PC-9 (cell line): Measurements from ENCODE around the gene PROB1. TPM values are rescaled to one million over a fixed set of nuclear protein-coding genes. Genes with fewer than 3 reads are reported as not detected.

Experiments used
- BruUV-seq: library from RNA; stranded (reverse); fragments of 400-500 nt; replicated peaks from 2 replicates; lab custom pipeline; 2021; lab: Mats Ljungman, UMichigan
- CTCF ChIA-PET: fragments of 300-600 bp; sonication (Branson Sonifier 250); formaldehyde crosslinking; loops from one replicate; lab custom pipeline; 2022; ENCODE audit warnings: antibody characterized with exemption; lab: Charles Lee
- POLR2A ChIA-PET: fragments of 300-600 bp; sonication (Branson Sonifier 250); formaldehyde crosslinking; loops from one replicate; lab custom pipeline; 2022; ENCODE audit warnings: antibody characterized with exemption; ENCODE audit not compliant: unreplicated experiment; lab: Charles Lee
- DNase-seq, 2 experiments: peaks; one replicate each; pipeline versions ENCODE4 v3.0.0 to v3.0.0-alpha.2; 2015 to 2022; ENCODE audit warnings: mixed read lengths in 1 of 2
- H2AFZ ChIP-seq: fragments of 200-600 bp; sonication (generic); 2 replicates; pipeline ENCODE4 v1.8.1; 2017; ENCODE audit warnings: antibody characterized with exemption
- H3F3A ChIP-seq: fragments of 200-600 bp; sonication (generic); 2 replicates; pipeline ENCODE4 v1.8.1; 2017; ENCODE audit warnings: antibody characterized with exemption, mild to moderate bottlenecking, low read depth; ENCODE audit not compliant: insufficient read depth
- H3K27ac ChIP-seq: fragments of 200-600 bp; sonication (generic); 2 replicates; pipeline ENCODE4 v1.6.1; 2016; ENCODE audit warnings: mixed run types
- H3K27me3 ChIP-seq: fragments of 200-600 bp; sonication (generic); 2 replicates; pipeline ENCODE4 v1.6.1; 2016; ENCODE audit warnings: low read depth, mixed run types; ENCODE audit not compliant: insufficient read depth
- H3K36me3 ChIP-seq: fragments of 200-600 bp; sonication (generic); 2 replicates; pipeline ENCODE4 v1.6.1; 2016; ENCODE audit warnings: low read depth, mixed run types
- H3K4me1 ChIP-seq: fragments of 200-600 bp; sonication (generic); replicated peaks from 2 replicates; pipeline ENCODE4 v1.6.1; 2016; ENCODE audit warnings: mixed run types; ENCODE audit not compliant: insufficient read depth
- H3K4me2 ChIP-seq: fragments of 200-600 bp; sonication (generic); 2 replicates; pipeline ENCODE4 v1.6.1; 2017; ENCODE audit warnings: mixed run types
- H3K4me3 ChIP-seq: fragments of 200-600 bp; sonication (generic); 2 replicates; pipeline ENCODE4 v1.6.1; 2016; ENCODE audit warnings: mixed run types
- H3K79me2 ChIP-seq: fragments of 200-600 bp; sonication (generic); 2 replicates; pipeline ENCODE4 v1.6.1; 2017; ENCODE audit warnings: low read depth, mixed run types
- H3K9me2 ChIP-seq: fragments of 200-600 bp; sonication (generic); 2 replicates; pipeline ENCODE4 v1.8.1; 2017; ENCODE audit warnings: mild to moderate bottlenecking; ENCODE audit not compliant: insufficient read depth
- H3K9me3 ChIP-seq: fragments of 200-600 bp; sonication (generic); 2 replicates; pipeline ENCODE4 v1.8.1; 2016; ENCODE audit warnings: low read depth; ENCODE audit not compliant: insufficient read depth
- H4K20me1 ChIP-seq: fragments of 200-600 bp; sonication (generic); 2 replicates; pipeline ENCODE4 v1.8.1; 2017; ENCODE audit not compliant: insufficient read depth
- CTCF ChIP-seq: fragments of 200-600 bp; sonication (generic); conservative IDR thresholded peaks from 2 replicates; pipeline ENCODE4 v1.6.1; 2017; ENCODE audit warnings: mixed run types, antibody characterized with exemption, mild to moderate bottlenecking, moderate library complexity
- EZH2 ChIP-seq: fragments of 200-600 bp; sonication (generic); IDR thresholded peaks from 2 replicates; pipeline ENCODE4 v1.8.0; 2017; ENCODE audit warnings: antibody characterized with exemption, low read depth
- intact Hi-C: fragments of 100-400 bp; cut with micrococcal nuclease; formaldehyde crosslinking; loops from one replicate; pipeline ENCODE4 v1.10.0; 2022; ENCODE audit not compliant: unreplicated experiment
- total RNA-seq: library from RNA; stranded (reverse); gene quantifications from 2 replicates; pipeline ENCODE4 v1.2.3, GENCODE V29; 2021

Gene PROB1
- total RNA-seq, 1 experiment from 2014 or later = 2.9 TPM

- Histone ChIP-seq H3K79me2 (no peaks in the 10 kb centered on the region), H3K4me2 (peak overlapping the region; percentile 69), H3K36me3 (no peaks in the 10 kb centered on the region), H3K27me3 (no peaks in the 10 kb centered on the region), H4K20me1 (no peaks in the 10 kb centered on the region), H3K4me1 (peaks cover 36% of the 10 kb centered on the region), H2AFZ (no peak overlapping the region), H3K9me2 (no peaks in the 10 kb centered on the region), H3K4me3 (peak overlapping the region; percentile 13; the same call in 1 of the 2 replicates), H3F3A (peaks cover 30% of the 10 kb centered on the region; the same call in 1 of the 2 replicates), H3K27ac (peak overlapping the region; percentile 93), H3K9me3 (no peaks in the 10 kb centered on the region)
- TF ChIP-seq EZH2 (no peak), CTCF (no peak)
- ChIA-PET POLR2A (interaction anchor here (0.5 kb wide), 1 partner anchor 98 kb away, joined by 3 read pairs; the partner anchor contains the start of gene MATR3), CTCF (interaction anchor here (0.6 kb wide), 1 partner anchor 122 kb away, joined by 4 read pairs; no protein-coding TSS in a partner anchor)
- peak in 1 of 2 experiments; percentile 76 for DNase-seq
- BruUV-seq = no TSS peak
- intact Hi-C loops = loop anchor here (5.0 kb wide), 1 partner anchor 49 kb away; the partner anchor contains the start of gene PAIP2
Measured at GRCh38 chr5:139391570-139392323, 3.2 kb downstream of the PROB1 start.

- BruUV-seq = no TSS peak
- H3K79me2 ChIP-seq = no peaks in the 10 kb centered on the region
- peak overlapping the region; percentile 93 for H3K27ac ChIP-seq
- H3K4me3 ChIP-seq = peak overlapping the region; percentile 13; the same call in 1 of the 2 replicates
- H3F3A ChIP-seq = peaks cover 31% of the 10 kb centered on the region
- H3K9me3 ChIP-seq = no peaks in the 10 kb centered on the region
- no peaks in the 10 kb centered on the region for H3K27me3 ChIP-seq
- DNase-seq = no peak
- H3K36me3 ChIP-seq = no peaks in the 10 kb centered on the region
- TF ChIP-seq EZH2 (no peak), CTCF (no peak)
- no peaks in the 10 kb centered on the region for H4K20me1 ChIP-seq
- no peak overlapping the region for H2AFZ ChIP-seq
- peaks cover 38% of the 10 kb centered on the region for H3K4me1 ChIP-seq
- CTCF ChIA-PET = interaction anchor here (0.6 to 0.8 kb wide), 2 partner anchors 9 to 121 kb away, joined by 4 to 12 read pairs; no protein-coding TSS in a partner anchor
- intact Hi-C loops = loop anchor here (5.0 kb wide), 1 partner anchor 49 kb away; the partner anchor contains the start of gene PAIP2
- H3K4me2 ChIP-seq = peak overlapping the region; percentile 69
- POLR2A ChIA-PET = no interaction called here
- no peaks in the 10 kb centered on the region for H3K9me2 ChIP-seq
Measured at GRCh38 chr5:139390639-139391569, 4.0 kb downstream of the PROB1 start.
